ENCODE results near the gene SH3TC1.

The SH3TC1 gene

DNA sequence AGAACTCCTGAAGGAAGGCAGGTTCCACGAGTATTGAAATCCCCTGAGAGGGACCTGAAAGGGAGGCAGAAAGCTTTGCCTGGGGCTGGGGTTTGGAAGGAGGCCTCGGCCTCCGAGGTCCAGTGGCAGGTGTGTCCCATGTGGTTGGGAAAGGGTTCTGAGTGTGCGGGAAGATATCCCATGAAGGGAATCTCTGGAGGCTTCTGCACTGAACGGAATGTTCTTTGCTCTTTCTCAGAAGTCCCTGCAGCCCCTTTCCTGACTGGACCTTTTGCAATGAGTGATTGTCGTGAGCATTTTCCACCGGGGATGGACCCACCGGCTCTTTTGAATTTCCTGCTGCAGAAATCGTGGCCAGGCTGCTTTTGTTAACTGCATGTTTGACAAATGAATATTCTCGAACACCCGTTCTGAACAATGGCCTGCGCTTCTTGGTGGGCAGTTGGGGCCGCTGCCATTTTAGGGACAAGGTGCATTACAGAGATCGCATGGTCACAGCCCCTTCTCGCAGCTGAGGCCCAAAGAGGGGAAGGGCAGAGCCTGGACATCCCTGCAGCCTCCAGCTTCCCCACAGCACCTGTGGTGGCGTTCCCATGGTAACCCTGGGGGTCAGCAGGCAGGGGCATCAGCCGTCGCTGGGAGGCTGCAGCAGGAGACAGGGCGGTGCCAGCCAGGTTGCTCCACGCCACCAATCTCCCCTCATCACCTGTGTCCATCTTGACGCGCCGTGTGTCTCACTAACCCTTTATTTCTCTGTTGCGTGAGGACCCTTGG is 52.2 kb downstream of the SH3TC1 start:
- no peaks in the 10 kb centered on the region for H4K20me1 ChIP-seq (ENCODE audit: low read depth, low read length)
- no peaks in the 10 kb centered on the region for H3K9me3 ChIP-seq (ENCODE audit: insufficient read depth, low read length)
- TF ChIP-seq EZH2phosphoT487 (conservative IDR thresholded peaks at IDR 0.05; ENCODE audit: low read length) (no peak), CTCF (IDR thresholded peaks at IDR 0.05; ENCODE audit: insufficient read depth, low read length, poor library complexity, severe bottlenecking) (no peak)
- no peaks in the 10 kb centered on the region for H3K79me2 ChIP-seq (ENCODE audit: insufficient read depth, low read length)
- no peak overlapping the region for H3K4me2 ChIP-seq (ENCODE audit: low read depth, low read length, poor library complexity, severe bottlenecking)
- no peak overlapping the region for H2AFZ ChIP-seq (ENCODE audit: low read depth, low read length, severe bottlenecking)
- H3F3A ChIP-seq (ENCODE audit: insufficient read depth): no peaks in the 10 kb centered on the region
- H3K36me3 ChIP-seq (ENCODE audit: low read length): no peaks in the 10 kb centered on the region
- H3K4me3 ChIP-seq (ENCODE audit: insufficient read depth, low read length, poor library complexity, severe bottlenecking): no peak overlapping the region
- H3K9me2 ChIP-seq (replicated peaks; ENCODE audit: insufficient read depth, low read length): no peaks in the 10 kb centered on the region
- H3K9ac ChIP-seq (ENCODE audit: low read length): no peak overlapping the region
- no peak overlapping the region for H3K27ac ChIP-seq (ENCODE audit: low read depth, low read length)
- H3K27me3 ChIP-seq (ENCODE audit: low read length): no peaks in the 10 kb centered on the region

DNA sequence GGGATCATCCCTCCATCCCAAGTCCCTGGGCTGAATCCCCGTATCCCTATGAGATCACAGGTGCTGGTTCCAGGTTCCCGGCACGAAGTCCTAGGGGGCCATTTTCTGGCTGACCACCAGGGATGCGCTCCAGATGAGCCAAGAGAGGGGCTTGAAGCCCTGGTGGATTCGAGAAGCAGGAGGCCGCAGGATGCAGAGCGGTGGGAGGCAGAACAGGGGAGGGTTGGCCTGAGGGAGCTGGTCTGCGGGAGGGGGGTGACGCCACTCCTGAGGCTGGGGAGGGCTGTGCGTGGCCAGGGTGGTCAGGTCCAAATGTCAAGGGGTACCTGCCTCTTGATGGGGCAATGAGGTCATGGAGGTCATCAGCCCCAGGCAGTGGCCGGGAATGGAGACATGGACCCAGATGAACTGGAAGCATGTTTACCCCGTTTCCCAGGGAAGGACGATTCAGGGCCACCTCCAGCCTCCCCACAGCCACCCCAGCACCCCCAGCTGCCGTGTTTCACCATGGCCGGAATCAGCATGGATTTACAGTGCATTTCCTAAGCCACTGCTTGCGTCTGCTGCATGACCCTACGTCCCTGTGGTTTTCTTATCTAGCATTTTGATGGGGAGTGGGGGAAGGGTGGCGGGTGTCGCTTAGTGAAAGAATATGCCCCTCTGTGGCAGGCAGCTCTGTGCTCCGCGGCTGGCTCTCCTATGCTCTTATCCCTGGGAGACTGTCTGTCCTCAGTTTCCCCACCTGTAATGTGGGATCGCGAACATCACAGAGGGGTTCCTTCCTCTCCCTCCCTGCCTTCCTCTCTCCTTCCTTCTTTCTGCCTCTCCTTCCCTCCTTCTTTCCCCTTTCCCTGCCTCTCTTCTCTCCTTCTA is 53.4 kb downstream of the SH3TC1 start:
- H3K27me3 ChIP-seq (ENCODE audit: low read length): no peaks in the 10 kb centered on the region

GRCh38 chr4:8254076-8254475 is 55.0 kb downstream of the SH3TC1 start:
- no peaks in the 10 kb centered on the region for H3K9me2 ChIP-seq (replicated peaks; ENCODE audit: insufficient read depth, low read length)
- H3F3A ChIP-seq (ENCODE audit: insufficient read depth): no peaks in the 10 kb centered on the region
- H4K20me1 ChIP-seq (ENCODE audit: low read depth, low read length): no peaks in the 10 kb centered on the region
- no peak overlapping the region for H3K4me2 ChIP-seq (ENCODE audit: low read depth, low read length, poor library complexity, severe bottlenecking)
- H3K79me2 ChIP-seq (ENCODE audit: insufficient read depth, low read length): no peaks in the 10 kb centered on the region
- no peak for TF ChIP-seq CTCF (IDR thresholded peaks at IDR 0.05; ENCODE audit: insufficient read depth, low read length, poor library complexity, severe bottlenecking)
- TF ChIP-seq EZH2phosphoT487 (conservative IDR thresholded peaks at IDR 0.05; ENCODE audit: low read length): no peak
- no peak overlapping the region for H3K9ac ChIP-seq (ENCODE audit: low read length)
- no peak overlapping the region for H2AFZ ChIP-seq (ENCODE audit: low read depth, low read length, severe bottlenecking)
- no peaks in the 10 kb centered on the region for H3K9me3 ChIP-seq (ENCODE audit: insufficient read depth, low read length)
- no peak overlapping the region for H3K4me3 ChIP-seq (ENCODE audit: insufficient read depth, low read length, poor library complexity, severe bottlenecking)
- H3K27me3 ChIP-seq (ENCODE audit: low read length): no peaks in the 10 kb centered on the region
- H3K36me3 ChIP-seq (ENCODE audit: low read length): no peaks in the 10 kb centered on the region
- no peak overlapping the region for H3K27ac ChIP-seq (ENCODE audit: low read depth, low read length)

More for the DNA sequence above, 53.4 kb downstream of the SH3TC1 start:
- TF ChIP-seq CTCF (IDR thresholded peaks at IDR 0.05; ENCODE audit: insufficient read depth, low read length, poor library complexity, severe bottlenecking) (no peak), EZH2phosphoT487 (conservative IDR thresholded peaks at IDR 0.05; ENCODE audit: low read length) (no peak)
- Histone ChIP-seq H3K9me3 (ENCODE audit: insufficient read depth, low read length) (no peaks in the 10 kb centered on the region), H4K20me1 (ENCODE audit: low read depth, low read length) (no peaks in the 10 kb centered on the region), H3K4me2 (ENCODE audit: low read depth, low read length, poor library complexity, severe bottlenecking) (no peak overlapping the region), H3K27ac (ENCODE audit: low read depth, low read length) (no peak overlapping the region), H3K36me3 (ENCODE audit: low read length) (no peaks in the 10 kb centered on the region), H3K9me2 (replicated peaks; ENCODE audit: insufficient read depth, low read length) (no peaks in the 10 kb centered on the region), H3K9ac (ENCODE audit: low read length) (no peak overlapping the region), H3F3A (ENCODE audit: insufficient read depth) (no peaks in the 10 kb centered on the region), H3K4me3 (ENCODE audit: insufficient read depth, low read length, poor library complexity, severe bottlenecking) (no peak overlapping the region), H3K79me2 (ENCODE audit: insufficient read depth, low read length) (no peaks in the 10 kb centered on the region), H2AFZ (ENCODE audit: low read depth, low read length, severe bottlenecking) (no peak overlapping the region)

All from SU-DHL-6 (cell line).